Measurements from ENCODE around the gene NUDT16L1.
"Not testable (repeated sequence)": the region's sequence is repeated elsewhere in the genome, so short reads cannot be mapped to it uniquely, and the experiment has no call there.

NUDT16L1 gene

GRCh38 chr16:4726616-4727015 is 33.3 kb downstream of the NUDT16L1 start:
- DNase-seq = no peak

DNA sequence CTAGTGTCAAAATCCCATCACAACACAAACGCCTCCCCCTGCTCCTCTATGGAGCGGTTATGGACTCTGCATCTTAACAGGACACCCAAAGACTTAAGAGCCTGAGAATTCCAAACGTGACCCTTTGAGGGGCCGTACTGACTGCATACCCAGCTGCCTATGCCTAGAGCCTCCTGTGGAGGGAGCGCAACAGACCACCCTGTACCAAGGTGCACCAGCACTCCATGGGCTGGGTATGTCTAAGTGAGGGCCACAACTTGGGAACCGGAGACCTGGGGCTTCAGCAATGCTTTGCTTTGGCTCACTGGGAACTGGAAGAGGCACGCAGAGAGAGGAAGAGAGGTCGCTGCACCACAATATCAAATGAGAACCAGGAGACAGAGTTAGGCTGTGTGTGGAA is 35.3 kb downstream of the NUDT16L1 start:
- no peak for DNase-seq

DNA sequence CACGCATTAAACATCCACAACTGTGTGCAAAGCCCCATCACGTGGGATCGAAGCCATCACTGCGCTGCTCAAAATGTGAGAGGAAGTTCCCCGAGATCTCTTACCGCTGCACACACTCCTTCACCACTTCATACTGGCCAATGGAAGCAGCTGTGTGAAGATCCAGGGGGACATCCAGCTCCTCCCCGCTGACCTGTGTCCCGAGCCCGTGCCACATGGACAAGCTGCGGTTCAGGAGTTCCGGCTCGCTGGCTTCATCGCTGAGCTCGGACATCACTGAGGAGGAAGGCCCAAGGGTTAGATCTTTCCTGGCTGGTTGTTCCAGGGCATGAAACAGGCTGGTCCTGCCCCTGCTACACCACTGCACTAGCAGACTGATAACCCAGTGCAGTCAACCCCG is 36.5 kb downstream of the NUDT16L1 start:
- no peak for DNase-seq

- DNase-seq = no peak
Observed at GRCh38 chr16:4733211-4733742, 39.9 kb downstream of the NUDT16L1 start.

- DNase-seq = peak; percentile 29
Observed at GRCh38 chr16:4733747-4734062, 40.3 kb downstream of the NUDT16L1 start.

GRCh38 chr16:4734063-4734729 is 40.8 kb downstream of the NUDT16L1 start, which contains the start of the genes ANKS3 and DNAAF8:
ANKS3 (minus strand) TSS chr16:4734271; CDS start chr16:4730149, 4,122 bp downstream.
DNAAF8 (plus strand) TSS chr16:4734537; CDS start chr16:4736515, 1,978 bp downstream.
- DNase-seq = peak; percentile 77

DNA sequence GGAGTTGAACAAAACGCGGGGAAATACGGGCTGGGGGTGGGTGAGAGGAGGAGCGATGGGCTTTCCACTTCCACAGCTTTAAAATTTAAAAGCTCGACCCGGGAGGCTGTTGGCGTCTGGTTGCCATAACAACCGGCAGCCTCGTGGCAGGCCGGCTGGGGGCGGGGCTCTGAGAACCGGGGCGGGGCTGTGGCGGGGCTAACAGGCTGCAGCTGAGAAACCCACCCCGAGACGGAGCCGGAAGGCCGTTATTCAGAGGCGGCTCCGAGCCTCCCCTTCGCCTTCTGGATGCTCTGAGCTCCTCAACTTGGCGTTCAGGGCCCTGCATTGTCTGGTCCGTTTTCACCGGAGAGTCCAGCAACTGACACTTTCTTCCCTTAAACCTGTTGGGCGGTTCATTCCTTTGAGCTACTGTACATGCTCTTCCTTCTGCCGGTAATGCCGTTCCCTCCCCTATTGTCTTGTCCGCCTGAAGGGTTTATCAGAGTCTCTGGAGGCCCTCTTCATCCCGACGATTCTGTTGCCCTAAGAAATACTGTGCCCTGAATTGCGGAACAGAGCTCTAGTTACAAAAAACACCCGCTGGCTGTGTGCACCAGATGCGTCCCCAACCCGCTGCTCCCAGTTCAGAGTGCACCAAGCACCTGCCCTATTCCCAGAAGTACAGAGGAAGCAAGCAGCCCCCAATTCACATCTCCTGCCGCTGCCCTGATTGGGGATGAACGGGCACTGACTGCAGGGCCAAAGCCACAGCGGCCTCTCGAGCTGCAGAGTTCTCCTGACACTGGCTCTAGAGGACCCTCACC is 41.6 kb downstream of the NUDT16L1 start:
- DNase-seq = peak; percentile 91

- no peak for DNase-seq
Observed at GRCh38 chr16:4736546-4736945, 43.2 kb downstream of the NUDT16L1 start.

DNA sequence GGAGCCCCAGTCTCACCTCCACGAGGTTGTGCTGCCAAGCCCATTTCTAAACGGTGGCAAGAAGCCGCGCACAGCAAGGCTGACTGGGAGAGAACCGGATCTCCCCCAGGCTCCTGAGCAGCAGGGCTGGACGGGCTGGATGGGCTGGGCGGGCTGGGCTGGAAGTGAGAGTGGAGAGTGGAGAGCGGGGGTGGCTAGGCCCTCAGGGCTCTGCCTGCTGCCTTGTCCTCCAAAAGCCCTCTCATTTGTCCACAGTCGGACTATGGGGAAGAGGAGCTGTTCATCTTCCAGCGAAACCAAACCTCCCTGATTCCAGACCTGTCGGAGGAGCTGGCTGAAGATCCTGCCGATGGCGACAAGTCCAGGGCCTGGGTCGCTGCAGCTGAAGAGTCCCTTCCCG is 44.2 kb downstream of the NUDT16L1 start:
- DNase-seq = no peak

DNA sequence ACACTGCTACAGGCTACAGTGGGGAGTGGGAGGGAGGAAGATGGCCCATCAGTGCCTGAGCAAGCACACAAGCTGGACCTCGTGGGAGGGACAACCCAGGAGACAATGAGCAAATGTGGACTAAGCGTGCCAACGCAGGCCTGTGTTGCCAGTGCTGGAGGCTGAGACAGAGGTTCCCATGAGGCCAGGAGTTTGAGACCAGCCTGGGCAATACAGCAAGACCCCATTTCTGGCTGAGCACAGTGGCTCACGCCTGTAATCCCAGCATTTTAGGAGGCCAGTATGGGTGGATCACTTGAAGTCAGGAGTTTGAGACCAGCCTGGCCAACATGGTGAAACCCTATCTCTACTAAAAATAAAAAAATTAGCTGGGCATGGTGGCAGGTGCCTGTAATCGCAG is 45.0 kb downstream of the NUDT16L1 start:
- not testable (repeated sequence) for DNase-seq

GRCh38 chr16:4743226-4743878 is 50.0 kb downstream of the NUDT16L1 start:
- no peak for DNase-seq

DNA sequence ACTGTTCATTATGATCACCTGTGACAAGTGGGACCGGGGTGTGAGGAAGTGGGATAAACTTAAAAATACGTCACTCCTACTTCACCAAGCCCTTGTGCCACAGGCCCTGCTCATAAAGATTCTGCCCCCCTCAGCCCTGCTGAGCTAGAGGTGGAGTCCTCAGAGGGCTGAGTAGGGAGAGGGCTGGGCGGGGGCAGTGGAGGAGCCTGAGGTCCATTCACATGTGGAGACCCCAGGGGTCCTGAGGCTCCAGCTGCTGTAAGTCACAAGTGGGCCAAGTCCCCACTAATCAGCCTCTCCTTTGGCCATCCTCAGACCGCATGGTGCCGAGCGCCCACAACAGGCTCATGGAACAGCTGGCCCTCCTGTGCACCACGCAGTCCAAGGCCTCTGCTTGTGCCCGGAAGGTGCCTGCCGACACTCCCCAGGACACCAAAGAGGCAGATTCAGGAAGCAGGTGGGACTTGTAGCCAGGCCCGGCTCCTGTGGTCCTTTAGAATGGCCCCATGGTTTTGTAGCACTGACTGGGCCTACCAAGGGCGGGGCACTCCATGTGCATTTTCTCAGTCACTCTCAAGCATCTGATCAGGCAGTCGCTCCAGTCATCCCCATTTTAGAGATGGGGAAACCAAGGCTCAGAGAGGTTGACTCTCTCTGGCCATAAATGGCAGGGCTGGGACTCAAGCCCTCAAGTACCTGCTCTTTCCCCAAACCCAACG is 51.4 kb downstream of the NUDT16L1 start:
- DNase-seq = no peak

DNA sequence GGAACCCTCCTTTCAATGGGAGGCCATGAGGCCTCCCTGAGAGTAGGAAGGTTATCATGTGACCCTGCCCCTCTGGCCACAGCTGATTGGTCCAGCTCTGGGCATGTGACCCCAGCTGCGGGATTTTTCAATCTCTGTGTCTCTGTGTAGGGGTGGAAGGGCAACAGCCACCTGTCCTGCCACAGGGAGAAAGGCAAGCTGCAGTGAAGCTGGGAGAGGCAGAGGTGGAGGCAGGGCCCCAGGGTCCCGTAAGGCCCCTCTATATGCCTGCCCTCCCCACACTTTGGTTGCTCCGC is 51.9 kb downstream of the NUDT16L1 start:
- DNase-seq = no peak

All from stimulated activated CD4-positive, alpha-beta T cell treated with anti-CD3 and anti-CD28 coated beads, Interleukin-4, amount 100 ng/mL, for 24 hours (primary cell).